Fibroblast of the conjunctiva (primary cell): ENCODE results near the gene DSN1.
A peak's percentile ranks its signal among the peaks of the same experiment; 100 is the strongest.
"Not testable (repeated sequence)": the region's sequence is repeated elsewhere in the genome, so short reads cannot be mapped to it uniquely, and the experiment has no call there.

Experiments
- DNase-seq: peaks from one replicate; pipeline ENCODE4 v3.0.0-alpha.2; 2010; ENCODE audit warnings: low read depth

Gene DSN1, protein sequence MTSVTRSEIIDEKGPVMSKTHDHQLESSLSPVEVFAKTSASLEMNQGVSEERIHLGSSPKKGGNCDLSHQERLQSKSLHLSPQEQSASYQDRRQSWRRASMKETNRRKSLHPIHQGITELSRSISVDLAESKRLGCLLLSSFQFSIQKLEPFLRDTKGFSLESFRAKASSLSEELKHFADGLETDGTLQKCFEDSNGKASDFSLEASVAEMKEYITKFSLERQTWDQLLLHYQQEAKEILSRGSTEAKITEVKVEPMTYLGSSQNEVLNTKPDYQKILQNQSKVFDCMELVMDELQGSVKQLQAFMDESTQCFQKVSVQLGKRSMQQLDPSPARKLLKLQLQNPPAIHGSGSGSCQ

DNA sequence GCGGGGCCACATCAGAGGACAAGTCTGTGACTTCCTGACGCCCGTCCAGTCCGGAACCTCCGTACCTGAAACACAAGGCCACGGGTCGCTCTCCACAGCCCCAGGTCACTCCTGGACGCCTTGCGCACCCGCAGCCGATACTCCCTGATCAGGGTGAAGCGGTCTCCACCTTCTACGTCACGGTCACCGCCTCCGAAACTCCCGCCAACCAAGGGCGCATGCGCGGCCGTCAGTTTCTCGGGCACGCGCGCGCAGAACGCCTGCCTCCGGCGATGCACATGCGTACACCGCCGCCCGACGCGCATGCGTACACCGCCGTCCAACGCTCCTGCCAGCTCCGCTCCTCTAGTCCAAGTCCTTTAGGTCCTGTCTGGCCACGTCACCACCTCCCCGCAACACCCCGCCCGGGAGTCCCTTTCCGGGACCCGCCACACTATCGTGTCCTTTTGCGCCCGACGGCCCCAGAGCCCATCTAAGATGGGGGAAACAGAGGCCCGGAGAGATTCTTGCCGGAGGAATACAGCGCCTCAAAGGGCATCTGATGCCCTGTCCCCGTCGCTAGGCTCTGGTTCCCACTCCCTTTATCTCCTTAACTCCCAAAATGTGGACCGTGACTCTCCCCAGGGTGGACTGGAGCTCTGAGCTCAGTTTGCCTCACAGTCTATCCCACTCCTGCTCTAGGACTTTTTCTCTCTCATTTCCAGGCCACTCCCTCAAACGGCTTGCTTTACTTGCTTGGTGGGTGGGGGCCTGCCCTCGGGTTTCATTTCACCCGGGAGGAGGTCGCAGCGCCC is at the start of gene DSN1:
Gene DSN1 (minus strand): TSS at position 167 of the 794 bp plus-strand sequence. CDS start 2,305 bp downstream, outside the sequence.
- peak; percentile 97 for DNase-seq

DNA sequence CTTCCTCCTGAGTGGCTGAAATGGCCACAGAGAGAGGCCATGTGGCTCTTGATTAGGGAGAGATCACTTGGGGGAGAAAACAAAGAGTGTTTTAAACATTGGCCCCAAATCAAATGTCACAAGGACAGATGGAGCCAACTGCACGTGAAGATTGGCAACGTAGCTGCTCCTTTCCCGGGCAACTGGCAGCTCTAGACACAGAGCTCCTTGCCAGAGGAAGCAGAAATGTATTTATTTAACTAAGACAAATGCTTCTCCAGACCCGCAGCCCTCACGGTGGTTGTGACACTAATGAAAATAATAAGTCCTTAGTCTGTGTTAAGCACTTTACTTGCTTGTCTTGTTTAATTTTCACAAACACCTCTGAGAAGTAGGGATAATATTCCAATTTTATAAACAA is 49.6 kb upstream of the DSN1 start:
- DNase-seq, result no peak

DNA sequence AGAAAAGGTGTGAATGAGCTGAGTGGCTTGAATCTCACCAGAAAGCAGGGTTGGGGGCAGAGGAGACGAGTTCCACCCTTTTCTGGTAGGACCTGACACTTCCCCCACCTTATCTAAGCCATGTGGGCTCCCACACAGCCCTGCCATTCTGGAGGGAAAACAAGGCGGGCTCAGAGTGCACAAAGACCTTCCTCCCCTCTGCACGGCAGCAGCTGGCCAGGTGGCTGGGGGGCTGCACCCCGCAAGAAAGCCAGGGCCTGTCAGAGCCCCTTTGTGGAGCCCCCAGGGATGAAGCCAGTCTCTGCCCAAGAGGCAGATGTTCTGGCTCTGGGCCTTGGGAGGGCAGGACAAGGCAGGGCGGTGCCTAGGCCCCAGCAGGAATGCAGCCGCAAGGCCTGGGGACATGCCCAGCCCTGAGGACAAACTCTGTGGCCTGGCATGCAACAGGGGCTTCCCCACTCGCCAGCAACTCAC is 48.4 kb upstream of the DSN1 start:
- no peak for DNase-seq

DNA sequence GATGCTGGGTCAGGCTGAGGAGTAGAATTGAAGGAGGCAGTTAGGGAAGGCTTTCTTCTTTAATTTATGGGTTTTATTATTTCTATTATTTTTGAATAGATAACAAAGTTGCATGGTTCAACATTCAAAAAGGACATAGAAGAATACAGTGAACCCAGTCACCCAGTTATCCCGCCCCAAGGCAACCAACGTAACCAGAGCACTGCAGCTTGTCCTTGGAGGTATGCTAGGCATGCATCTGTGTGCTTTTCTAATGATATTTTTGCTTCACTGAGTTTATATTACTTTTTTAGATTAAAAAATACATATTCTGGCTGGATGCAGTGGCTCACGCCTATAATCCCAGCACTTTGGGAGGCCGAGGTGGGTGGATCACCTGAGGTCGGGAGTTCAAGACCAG is 47.4 kb upstream of the DSN1 start:
- no peak for DNase-seq

DNA sequence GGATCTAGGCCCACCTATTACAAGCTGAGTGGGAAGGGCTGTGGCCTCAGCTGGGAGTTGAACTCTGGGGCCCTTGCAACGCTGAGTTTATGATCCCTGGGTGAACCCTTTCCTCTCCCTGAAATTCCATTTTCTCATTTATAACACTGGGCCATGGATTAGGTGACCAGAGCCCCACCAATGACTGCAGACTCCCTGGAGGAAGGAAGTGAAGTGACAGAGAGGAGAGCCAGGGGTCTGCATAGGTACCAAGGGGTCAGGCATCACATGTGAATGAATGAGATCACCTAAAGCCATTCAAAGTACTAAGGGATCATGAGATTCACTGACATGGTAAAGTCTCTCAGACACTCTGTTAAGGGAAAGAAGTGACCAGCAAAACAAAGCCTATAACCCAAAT is 46.5 kb upstream of the DSN1 start:
- DNase-seq, result no peak

DNA sequence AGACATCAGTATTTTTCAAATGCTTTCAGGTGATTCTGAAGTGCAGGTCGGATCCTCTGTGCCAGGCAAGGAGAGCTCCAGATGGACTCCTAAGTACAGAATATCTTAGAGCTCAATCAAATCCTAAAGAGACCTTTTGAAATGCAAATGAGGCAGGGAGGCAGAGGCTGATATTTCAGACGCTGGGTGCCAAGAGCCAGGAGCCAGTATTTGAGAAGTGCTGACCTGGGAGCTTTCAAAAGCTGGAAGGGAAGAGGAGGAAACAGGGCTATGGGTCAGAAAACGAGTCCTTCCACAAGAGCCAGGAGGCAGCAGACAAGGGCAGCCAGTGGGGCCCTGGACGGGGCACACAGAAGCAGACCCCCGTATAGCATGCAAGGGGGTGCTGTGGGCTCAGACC is 46.1 kb upstream of the DSN1 start:
- DNase-seq, result no peak

DNA sequence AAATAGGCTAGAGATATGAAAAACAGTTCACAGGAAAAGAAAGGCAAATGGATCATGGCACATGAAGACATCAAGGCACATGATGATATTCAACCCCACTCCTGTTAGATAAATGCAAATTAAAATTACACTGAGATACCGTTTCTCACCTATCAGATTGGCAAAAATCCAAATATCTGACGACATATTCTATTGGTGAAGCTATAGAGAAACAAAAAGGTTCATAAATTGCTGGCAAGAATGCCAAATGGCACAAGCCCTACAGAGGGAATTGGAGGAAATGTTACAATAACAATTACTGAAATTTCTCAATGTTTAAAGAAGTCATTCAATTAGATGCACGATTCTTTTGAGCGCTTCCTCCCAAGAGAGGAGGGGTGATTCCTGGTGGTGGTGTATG is 45.3 kb upstream of the DSN1 start:
- DNase-seq, result no peak

DNA sequence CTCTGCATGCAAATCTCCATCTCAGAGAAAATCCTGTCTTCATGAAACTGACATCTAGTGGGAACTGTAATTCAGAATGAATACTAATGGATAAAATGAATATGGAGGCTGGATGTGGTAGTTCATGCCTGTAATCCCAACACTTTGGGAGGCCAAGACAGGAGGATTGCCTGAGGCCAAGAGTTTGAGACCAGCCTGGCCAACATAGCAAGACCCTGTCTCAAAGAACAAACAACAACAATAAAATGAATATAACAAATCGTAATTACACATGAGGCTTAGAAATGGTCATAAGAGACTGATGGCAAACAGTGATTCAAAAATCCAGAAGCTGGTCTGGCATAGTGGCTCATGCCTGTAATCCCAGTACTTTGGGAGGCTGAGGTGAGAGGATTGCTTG is 44.6 kb upstream of the DSN1 start:
- no peak for DNase-seq

DNA sequence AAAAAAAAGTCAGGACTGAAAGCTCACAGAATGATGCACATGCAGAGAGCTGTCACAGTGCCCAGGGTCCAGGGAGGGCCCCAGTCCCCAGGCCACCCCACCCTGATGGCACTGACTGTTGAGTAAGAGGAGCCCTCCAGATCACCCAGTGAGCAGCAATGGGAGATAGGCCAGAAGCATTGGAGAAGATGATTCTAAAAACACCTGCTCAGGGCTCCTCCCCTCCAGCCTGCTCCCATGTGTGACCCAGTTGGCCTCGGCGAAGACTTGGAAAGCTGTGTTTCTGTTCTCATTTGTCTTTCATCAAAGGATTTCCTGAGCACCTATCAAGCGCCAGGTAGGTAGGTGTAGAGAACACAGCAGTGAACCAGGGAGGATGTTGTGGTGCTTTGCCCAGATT is 43.9 kb upstream of the DSN1 start:
- DNase-seq, result no peak

DNA sequence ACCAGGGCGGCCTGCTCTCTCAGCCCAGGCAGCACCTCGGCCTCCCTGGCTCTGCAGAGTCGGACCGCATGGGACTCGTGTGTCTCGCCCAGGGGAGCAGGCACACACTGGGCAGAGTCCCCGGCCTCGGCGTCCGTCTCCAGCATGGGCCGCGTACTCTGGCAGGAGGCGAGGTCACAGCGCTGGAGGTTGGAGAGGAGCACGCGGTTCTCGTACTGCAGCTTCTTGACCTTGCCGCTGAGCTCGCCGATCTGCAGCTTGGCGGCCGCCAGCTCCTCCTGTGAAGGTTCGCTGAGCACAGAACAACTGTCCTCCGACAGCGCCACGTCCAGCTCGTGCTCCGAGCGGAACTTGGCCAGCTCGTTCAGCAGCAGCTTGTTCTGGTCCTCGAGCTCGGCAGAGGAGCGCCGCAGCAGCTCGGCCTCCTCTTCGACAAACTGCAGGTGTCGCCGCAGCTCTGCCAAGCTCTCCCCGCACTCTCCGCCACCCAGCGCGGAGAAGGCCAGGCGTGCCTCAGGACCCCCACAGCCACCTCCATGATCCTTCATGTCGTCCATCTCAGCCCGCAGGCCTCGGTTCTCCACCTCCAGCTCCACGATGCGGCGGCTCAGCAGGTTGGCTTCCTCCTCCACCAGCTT is 42.0 kb upstream of the DSN1 start:
- DNase-seq, result no peak

DNA sequence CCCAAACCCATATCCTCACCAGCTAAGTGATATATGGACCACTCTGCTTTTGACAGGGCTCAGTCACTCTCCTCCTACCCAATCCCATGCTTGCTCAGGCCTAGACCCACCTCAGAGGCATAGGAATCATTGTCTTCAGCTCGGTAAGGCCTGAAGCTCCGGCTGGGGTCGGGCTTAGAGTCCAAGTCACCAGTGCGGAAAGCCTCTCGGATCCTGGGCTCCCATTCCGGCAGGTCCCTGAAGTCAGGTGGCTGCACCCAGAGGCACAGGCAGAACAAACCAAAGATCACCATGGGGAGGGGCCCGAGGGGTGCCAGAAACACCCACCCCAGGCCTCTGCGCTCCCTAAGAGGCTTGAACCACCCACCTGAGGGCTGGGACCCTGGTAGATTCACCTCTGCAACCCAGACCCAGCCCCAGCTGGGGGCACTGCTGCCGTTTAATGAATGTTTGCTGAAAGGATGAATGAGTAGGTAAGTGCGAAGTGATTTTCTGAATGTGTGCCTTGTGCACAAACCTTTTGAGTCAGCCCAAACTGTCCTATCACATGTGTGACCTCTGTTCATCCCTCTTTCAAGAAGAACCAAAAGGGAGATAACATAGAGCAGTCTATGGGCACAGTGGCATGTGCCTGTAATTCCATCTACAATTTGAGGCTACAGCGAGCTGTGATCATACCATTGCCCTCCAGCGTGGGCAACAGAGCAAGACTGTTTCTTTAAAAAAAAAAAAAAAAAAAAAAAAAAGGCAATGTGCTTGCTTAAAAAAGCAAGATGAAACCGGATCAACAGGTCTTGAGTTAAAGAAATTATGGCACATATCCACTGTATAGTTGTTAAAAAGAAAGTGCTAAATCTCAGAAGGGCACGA is 39.3 kb upstream of the DSN1 start:
- no peak for DNase-seq

DNA sequence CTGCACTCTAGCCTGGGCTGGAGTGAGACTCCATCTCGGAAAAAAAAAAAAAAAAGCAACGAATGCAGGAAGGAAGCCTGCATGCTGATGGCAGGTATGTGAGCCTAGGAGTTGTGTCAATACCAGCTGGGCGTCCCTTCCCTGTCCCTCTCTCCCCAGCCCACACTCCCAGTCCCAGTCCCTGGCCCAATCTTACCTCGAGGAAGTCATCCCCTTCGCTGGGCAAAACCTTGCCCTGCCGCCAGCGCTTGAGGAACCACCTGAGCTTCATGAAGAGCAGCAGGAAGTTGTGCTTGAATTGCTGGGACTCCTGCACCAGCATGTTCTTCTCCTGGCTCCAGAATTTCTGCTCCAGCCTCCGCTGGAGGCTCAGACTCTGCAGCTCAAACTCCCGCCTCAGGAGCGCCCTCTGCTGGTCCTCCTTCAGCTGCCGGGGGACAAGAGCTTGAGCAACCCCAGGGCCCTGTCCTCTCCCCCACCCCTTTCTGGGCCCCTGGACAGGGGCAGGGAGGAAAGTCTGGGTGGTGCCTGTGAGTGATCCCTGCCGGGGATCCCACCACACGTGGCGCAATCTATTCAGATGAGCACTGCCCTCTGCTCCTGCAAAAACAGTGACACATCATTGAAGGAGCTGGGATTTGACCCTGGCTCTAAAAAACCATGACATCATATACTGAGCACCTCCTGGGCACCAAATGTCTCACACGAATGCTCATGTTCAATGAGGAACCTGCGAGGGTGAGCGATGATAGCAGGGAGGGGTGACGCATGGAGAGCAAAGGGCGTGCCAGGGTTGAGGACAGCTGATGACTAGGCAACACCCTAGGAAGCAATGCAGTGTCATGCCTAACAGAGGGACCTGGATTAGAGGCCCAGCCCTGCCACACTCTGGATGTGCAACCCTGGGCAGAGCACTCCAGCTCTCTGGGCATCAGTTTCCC is 35.0 kb upstream of the DSN1 start:
- DNase-seq, result peak; percentile 53

DNA sequence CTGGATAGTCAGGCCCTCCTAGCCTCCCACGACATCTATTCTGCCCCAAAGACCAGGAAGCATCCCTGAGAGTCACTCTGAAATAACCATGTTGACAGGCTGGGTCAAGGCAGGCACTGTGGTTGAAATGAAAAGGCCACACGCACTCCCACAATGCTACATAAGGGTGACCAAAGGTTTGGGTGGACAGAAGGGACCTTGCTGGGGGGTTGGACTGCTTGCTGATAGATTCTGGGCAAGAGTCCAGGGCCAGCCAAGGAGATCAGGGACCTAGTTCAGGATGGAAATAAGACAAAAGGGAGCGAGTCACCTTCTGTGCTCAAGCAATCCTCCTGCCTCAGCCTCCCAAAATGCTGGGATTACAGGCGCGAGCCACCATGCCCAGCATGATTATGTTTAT is 32.5 kb upstream of the DSN1 start:
- no peak for DNase-seq

DNA sequence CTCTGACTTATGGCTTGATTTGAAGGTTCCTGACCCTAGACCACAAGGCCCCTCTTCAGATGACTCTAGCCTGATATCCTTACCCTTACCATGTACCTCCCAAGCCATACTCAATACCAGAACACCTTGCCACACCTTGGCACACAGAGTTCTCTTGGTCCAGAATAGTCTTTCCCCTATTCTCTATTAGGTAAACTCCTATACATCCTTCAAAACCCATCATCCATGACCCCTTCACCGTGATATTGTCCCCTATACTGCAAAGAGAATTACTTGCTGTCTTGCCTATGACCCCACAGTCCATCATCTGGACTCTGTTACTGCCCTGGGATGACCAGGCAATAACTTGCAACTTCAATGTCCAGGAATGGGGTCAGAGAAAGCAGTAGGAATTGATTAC is 31.8 kb upstream of the DSN1 start:
- DNase-seq, result no peak

DNA sequence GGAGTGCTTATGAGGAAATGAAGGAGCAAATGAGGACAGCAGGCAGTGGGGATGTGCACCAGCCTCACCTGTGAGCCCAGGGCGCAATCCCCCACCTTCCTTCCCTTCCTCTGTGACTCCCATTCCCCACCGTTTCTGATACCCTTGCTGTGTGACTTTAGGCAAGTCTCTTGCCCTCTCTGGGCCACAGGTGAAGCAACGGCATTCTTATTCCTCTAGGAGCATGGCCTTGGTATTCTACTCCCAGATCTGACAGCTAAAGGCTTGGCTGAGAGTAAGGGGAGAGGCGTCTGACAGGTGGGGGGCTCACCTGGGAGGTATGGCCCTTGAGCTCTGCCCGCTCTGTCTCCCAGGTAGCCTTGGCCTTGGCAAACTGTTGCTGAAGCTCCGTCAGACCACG is 30.9 kb upstream of the DSN1 start:
- DNase-seq, result no peak

DNA sequence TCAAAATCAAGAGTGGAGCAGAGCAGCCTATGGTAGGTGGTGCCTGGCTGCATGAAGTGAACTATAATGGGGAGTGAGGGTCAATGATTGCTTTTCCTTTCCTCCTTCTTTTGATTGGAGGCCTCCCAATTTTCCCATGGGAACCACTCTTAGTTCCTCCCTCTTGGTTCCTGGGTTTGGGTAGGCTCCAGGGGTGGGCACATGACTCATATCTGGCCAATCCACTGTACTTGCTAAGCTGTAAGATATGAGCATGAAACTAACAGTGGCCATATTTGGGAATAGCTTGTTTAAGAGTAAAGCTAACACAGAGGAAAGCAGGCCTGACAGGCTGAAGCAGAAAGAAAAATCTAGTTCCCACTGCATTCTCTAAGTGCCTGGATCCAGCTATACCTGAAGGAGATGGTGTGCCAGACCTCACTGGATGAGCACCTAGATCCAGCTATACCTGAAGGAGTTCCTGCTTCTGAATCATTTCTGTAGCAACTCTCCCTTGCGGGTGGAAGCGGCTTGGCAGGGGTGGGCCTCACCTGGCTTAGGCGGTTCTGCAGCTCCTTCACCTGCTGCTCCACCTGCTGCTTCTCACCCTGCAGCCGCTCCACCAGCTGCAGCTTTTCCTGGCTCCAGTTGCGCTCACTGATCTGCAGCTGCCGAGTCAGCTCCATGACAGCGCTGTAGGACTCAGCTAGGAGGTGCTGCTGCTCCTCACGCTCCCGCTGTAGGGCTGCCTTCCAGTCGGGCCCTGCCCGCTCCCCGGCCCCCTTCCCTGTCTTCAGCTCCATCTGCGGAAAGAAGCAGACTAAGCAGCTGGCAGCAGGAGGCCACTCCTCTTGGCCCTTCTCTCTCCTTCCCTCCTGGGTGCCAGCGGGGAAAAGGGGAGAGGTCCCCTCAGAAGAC is 29.0 kb upstream of the DSN1 start:
- DNase-seq, result peak; percentile 26

DNA sequence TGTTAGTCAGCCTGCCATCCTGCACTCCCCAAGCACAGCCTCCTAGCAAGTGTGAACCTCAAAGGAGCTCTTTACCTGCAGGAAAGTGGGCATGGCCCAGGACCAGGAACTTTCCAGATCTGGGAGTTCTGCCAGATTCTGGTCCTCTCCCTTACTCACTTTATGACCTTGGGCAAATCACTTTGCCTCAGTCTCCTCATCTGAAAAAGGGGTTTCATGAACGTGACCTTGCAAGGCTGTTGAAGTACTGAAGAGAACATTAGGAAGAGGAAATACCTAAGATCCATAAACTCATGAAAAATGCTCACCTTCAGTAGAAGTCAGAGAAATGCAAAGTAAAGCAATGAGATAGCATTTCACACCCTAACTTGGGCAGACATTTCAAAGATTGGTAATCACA is 26.8 kb upstream of the DSN1 start:
- DNase-seq, result no peak

DNA sequence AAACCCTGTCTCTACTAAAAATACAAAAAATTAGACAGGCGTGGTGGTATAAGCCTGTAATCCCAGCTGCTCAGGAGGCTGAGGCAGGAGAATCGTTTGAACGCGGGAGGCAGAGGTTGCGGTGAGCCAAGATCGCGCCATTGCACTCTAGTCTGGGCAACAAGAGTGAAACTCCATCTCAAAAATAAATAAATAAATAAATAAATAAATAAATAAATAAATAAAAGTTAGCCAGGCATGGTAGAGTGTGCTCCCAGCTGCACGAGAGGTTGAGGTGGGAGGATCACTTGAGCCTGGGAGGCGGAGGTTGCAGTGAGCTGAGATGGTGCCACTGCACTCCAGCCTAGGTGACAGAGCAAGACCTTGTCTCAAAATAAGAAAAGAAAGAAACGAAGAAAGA is 25.8 kb upstream of the DSN1 start:
- DNase-seq, result not testable (repeated sequence)

DNA sequence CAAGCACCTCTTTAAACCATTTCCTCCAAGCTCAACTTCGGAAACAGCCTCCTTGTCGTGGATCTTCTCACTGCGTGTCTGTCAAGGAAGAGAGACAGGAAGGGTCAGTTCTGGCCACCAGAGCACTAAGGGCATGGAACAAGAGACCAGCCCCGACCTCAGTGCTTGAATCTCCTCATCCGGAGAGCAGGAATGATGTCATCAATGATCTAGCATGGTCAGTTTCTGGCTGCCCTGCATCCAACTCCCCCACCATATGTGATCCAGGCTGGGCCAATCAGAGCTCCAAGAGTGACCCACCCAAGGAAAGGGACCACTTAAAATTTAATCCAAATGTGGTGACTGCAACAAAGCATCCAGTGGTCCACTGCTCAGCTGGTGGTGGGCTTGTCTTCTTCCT is 23.3 kb upstream of the DSN1 start:
- no peak for DNase-seq

DNA sequence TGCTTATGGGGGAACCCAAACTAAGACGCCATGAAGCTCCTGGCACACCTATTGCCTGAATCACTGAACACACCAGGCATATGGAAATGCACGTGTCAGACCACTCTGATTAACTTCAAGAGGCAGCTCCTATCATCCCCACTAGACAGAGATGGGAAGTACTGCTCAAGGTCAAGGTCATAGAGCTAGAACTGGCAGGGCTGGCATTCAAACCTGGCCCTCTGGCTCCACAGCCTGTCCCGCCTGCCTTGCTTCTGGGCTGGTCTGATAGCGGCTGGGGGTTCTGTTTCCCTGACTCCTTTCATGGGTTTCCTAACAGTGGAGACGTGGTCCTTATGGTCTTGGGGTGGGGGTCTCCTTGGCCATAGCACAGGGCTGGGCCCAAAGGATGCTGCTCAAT is 22.6 kb upstream of the DSN1 start:
- DNase-seq, result no peak
